ENCODE measurements around the gene SLC4A2.

GRCh38 chr7:151091003-151091402 is 31.6 kb downstream of the SLC4A2 start:
- TF ChIP-seq CTCF (IDR thresholded peaks at IDR 0.05) (no peak), POLR2A (IDR thresholded peaks at IDR 0.05) (no peak), POLR2AphosphoS5 (IDR thresholded peaks at IDR 0.05) (no peak), EP300 (IDR thresholded peaks at IDR 0.05) (no peak)
